NCI-H748 (cell line): ENCODE data around the gene RPS6KA5.
"Not testable (repeated sequence)": the region's sequence is repeated elsewhere in the genome, so short reads cannot be mapped to it uniquely, and the experiment has no call there.

Experiments used
- DNase-seq: peaks from one replicate; lab custom pipeline; 2025; ENCODE audit not compliant: unreplicated experiment; lab: John Stamatoyannopoulos, UW

RPS6KA5 gene

GRCh38 chr14:90990141-90990540 lies 70.3 kb downstream of the RPS6KA5 start:
- no peak for DNase-seq

GRCh38 chr14:90987140-90987539 lies 73.3 kb downstream of the RPS6KA5 start:
- no peak for DNase-seq

DNA sequence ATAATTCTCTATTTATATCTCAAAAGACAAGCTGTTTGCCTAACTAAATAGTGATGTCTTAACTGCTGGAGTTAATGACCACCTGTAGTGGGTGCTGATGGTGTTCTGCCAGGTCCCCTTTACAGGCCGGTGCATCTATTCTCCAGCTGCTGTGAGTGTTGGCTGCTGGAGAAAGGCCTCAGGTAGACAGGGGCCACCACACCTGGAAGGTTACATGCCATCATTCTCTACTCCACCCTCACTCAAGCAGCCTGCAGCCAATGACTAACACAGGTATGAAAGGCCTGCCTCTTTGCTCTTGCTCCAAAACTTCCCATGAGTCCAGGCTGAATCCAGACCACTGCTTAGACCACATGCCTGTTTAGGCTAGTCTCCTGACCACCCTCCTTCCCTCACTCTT lies 73.9 kb downstream of the RPS6KA5 start:
- DNase-seq = no peak

GRCh38 chr14:90985601-90986242 lies 74.7 kb downstream of the RPS6KA5 start:
- DNase-seq = no peak

GRCh38 chr14:90983560-90983959 lies 76.9 kb downstream of the RPS6KA5 start:
- no peak for DNase-seq

- DNase-seq = no peak
Measured at GRCh38 chr14:90981636-90982035, 78.8 kb downstream of the RPS6KA5 start.

DNA sequence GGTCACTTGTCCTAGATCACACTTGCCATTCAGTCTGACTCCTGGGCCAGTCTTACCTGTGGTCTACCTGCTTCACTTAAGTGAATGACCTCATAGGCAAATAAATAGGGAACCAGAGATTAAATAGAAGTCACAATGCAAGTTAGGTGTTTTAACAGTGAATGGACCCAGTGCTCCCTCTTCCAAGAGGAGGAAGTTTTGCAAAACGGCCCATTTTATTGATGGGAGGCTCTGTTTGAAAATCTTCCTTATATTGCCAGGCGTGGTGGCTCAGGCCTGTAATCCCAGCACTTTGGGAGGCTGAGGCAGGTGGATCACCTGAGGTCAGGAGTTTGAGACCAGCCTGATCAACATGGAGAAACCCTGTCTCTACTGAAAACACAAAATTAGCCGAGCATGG lies 79.8 kb downstream of the RPS6KA5 start:
- not testable (repeated sequence) for DNase-seq

- DNase-seq = no peak
Measured at GRCh38 chr14:90979515-90979914, 80.9 kb downstream of the RPS6KA5 start.

- DNase-seq = no peak
Measured at GRCh38 chr14:90976101-90976500, 84.3 kb downstream of the RPS6KA5 start.

DNA sequence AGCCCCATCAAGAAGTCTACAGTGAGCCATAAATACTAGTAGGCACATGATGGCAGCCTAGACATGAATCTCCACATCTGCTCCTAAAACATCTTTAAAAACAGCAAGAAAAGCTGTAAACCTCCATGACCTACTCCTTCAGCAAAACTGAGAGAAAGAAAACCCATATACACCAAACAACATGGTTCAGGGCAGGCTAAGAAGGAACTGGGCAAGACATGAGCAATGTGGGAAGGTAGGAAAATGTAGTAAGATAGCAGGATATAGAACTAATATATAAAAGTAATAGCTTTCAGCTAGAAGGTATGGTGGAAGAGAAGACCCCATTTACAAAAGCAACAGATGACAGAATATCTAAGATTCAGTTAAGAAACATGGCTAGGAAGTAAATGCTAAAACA lies 88.8 kb downstream of the RPS6KA5 start:
- DNase-seq = no peak

DNA sequence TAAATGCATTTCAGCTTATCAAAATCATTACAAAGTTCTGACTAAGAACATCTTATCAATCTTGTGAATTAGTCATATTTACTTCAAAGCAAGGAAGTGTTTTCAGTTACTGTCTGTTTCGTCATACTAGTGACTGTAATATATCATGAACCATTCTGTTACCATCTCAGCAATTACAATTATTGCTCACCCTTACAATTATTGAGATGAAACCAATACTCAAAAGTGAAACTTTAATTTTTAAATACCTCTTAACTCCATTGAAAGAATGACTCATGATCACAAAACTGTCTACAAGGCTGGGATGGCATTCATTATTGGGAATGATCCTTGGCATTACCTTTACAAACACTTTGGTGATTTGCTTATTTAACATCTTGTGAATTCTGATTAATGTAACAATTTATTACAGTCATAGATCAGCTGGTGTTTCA lies 90.3 kb downstream of the RPS6KA5 start:
- DNase-seq = no peak

DNA sequence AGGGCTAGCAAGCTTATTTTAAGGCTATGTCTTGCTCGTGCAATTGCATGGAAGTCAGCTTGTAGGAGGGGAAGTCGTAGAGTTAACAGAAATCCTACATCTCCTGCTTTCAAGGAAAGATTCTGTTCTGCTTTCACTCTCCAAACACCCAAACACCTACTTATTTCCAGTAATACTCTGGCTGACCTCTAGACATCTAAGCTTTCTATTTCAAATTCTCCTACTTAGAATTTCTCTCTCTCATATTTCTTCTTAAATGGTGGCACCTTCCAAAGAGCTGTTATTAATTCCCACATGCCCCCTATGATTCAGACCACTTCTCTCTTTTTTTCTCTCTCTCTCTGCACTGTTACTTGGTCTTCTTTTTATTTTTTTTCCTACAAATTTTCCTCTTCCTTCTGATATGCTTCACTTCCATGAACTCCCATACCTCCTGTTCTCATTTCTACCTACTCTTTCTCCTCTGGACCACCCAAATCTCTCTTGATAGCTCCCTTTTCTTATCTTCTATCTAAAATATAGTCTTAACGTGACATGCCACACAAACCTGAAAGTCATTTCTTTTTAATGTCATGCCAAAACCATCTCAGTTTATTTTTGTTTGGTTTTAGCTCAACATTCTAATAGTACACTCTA lies 90.8 kb downstream of the RPS6KA5 start:
- no peak for DNase-seq

DNA sequence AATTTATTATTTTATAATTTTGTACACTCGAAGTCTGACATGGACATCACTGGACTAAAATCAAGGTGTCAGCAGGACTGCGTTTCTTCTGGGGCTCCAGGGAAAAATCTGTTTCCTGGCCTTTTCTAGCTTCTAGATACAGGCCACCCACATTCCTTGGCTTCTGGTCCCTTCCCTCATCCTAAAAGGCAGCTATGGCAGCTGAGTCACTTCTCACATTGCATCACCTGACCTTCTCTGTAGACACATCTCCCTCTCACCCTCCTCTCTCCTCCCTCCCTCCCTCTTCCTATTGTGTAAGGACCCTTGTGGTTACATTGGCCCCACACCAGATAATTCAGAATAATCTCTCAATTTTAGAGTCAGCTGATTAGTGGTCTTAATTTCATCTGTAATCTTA lies 92.4 kb downstream of the RPS6KA5 start:
- DNase-seq = no peak

GRCh38 chr14:90966493-90966892 lies 93.9 kb downstream of the RPS6KA5 start:
- no peak for DNase-seq

DNA sequence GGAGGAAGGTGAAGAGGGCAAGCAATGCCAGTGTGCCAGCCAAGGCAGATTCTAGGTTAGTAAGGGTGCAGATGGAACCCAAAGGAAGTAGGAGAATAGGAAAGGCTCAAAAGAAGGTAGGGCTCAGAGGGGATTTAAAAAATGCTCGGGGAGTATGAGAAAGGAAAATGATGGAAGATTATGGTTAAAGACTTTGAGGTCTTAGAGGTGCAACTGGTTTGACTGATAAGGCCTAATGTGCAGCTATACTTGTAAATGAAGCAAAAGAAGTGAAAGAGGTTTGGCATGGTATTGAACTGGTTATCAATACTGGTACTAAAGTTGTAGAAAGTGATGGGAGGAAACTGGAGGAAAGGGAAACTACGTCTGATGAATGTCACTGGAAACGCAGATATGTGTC lies 94.7 kb downstream of the RPS6KA5 start:
- DNase-seq = no peak

DNA sequence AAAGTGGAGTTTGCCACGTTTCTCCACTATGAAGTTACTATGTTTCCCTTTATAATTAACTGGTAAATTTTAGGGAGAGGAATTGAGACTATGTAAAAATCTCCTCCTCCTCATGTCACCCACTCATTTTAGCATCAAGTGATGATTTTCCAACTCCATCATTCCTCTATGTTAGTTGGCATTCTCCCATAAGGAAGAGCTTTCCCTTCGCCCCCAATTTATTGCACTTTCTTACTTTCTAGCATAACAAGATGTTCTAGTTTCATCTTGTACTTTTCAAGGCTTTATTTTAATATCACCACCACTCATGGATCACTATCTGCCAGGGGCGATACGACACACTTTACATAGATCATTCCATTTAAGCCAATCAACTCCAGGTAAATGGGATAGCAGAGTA lies 97.1 kb downstream of the RPS6KA5 start:
- DNase-seq = no peak

DNA sequence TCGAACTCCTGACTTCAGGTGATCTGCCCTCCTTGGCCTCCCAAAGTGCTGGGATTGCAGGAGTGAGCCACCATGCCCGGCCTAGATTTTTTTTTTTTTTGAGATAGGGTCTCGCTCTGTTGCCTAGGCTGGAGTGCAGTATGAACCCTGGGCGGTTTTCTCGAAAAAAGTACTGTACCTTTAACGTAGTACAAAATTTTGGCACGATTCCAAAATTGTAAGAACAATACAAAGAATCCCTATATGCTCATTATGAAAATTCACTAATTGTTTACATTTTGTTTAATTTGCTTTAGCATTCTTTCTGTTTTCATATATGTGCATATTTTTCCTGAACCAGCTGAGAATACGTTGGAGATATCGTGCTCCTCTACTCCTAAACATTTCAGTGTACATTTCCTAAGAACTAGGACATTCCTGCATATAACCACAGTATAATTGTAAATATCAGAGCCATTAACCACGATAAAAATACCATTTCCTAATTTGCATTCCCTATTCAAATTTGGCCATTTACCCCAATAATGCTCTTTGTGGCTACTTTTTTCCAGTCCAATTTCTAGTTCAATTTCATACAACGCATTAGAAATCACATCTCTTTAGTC lies 97.8 kb downstream of the RPS6KA5 start:
- DNase-seq = no peak

DNA sequence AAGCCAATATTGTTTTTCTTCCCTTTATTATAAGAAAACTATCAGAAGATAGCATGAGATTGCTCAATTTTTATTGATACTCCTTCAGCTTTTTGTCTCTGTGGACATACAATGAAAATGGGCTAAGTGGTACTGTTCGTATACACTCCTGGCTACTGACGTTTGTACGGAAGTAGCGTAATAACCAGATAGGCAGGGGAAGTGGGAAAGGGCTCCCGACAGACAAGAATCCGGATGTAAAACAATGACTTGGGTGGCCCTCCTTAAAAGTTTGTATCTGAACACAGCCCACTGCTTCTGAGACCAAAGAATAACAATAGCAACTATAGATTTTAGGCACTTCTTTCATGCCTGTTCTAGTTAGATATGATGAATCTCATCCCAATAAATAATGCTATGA lies 99.6 kb downstream of the RPS6KA5 start:
- DNase-seq = no peak

DNA sequence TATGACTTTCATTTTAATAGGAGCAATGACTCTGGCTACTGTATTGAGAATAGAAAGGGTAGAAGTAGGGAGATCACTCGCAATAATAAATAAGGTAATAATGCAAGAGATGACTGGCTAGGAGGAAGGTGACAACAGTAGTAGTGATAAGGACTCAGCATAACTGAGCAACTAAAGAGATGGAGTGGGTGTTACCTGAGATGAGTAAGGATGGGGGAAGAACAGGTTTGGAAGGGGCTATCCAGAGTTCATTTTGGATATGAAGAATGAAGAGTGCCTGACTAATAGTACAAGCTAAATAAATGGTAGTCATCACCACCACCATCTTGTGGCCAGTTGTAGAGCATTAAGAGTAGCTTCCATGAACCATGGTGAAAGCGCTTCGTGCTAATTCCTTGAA lies 101.1 kb downstream of the RPS6KA5 start:
- DNase-seq = no peak

DNA sequence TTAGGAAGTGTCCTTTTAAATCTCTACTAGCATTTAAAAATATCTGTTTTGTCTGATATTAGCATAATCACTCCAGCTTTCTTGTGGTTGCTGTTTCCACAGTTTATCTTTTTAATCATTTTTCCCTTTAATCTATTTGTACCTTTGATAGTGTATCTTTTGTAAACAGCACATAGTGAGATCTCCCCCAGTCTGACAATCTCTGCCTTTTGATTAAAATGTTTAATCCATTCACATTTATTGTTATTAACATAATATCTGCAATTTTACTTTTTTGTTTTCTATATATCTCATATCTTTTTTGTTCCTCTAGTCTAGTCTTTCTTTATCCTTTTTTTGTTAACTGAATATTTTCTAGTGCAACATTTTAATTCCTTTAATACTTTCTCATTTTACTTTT lies 104.2 kb downstream of the RPS6KA5 start:
- no peak for DNase-seq

- peak; percentile 15 for DNase-seq
Measured at GRCh38 chr14:90953643-90954042, 106.8 kb downstream of the RPS6KA5 start.

- DNase-seq = no peak
Measured at GRCh38 chr14:90943367-90943766, 117.1 kb downstream of the RPS6KA5 start.

DNA sequence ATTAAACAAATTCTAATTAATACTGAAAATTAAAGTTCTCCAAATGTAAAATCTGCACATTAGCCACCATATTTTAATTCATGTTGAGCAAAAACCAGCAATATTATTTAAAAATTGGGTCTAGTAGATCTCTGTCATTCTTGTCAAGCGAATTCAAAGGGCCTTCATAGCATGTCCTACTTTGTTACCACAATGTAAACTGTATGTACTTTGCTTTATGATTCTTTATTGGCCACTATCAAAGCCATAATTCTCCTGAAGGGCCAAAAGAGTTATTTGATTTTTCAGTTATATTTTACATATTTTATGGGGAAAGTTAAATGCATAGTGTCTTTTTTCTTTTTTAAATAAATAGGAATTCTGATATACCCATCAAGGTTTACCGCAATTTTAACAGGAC lies 117.9 kb downstream of the RPS6KA5 start:
- no peak for DNase-seq
